Esophagus muscularis mucosa (tissue), 4 donors: ENCODE data around the gene C1QTNF7.

Experiments
- CTCF ChIP-seq, 3 experiments: fragments of 200-600 bp in 2 of 3; fragments of 450-650 bp in 1 of 3; sonication (generic) in 2 of 3; IDR thresholded peaks; one replicate each; pipeline ENCODE4 v1.5.1; 2017 to 2019; ENCODE audit warnings: antibody characterized with exemption in 3 of 3, mild to moderate bottlenecking in 2 of 3, moderate library complexity in 1 of 3
- EP300 ChIP-seq: sonication (generic); formaldehyde crosslinking; IDR thresholded peaks from one replicate; pipeline ENCODE4 v1.6.1; 2017; ENCODE audit warnings: antibody characterized with exemption
- POLR2A ChIP-seq: fragments of 450-650 bp; IDR thresholded peaks from one replicate; pipeline ENCODE4 v1.6.1; 2017; ENCODE audit warnings: antibody characterized with exemption, moderate library complexity, mild to moderate bottlenecking, low read depth
- POLR2AphosphoS5 ChIP-seq, 2 donors: sonication (generic); formaldehyde crosslinking; IDR thresholded peaks; one replicate each; pipeline ENCODE4 v1.6.1; 2017; ENCODE audit warnings: antibody characterized with exemption in 2 of 2

DNA sequence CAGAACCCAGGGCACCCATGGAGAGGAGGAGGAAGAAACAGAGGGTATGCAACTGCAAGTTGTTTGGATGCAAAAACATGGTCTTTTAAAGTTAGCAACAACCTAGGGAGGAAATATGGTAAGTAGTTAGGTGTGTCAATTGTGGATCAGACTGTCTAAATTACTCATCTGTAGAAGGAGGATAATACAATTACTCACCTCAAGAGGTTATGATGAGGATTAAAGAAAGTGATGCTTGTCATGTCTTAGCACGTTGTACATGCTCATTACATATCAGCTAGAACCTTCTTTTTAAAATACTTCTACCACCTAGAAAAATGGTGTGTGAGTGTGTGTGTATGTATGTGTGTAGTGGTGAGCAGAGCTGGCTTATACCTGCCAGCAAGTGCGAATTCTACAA, 2.3 kb upstream of the C1QTNF7 start:
- no peak for TF ChIP-seq CTCF (IDR thresholded peaks at IDR 0.05)
- no peak for TF ChIP-seq POLR2A
- TF ChIP-seq EP300, result no peak
- TF ChIP-seq POLR2AphosphoS5 (IDR thresholded peaks at IDR 0.05), result no peak
